PC-3 (cell line): Measurements from ENCODE around the gene LIM2.

ENCODE experiments used
- EZH2 ChIP-seq: fragments of 300-600 bp; sonication (generic); IDR thresholded peaks from one replicate; pipeline ENCODE4 v1.6.1; 2017; ENCODE audit warnings: antibody characterized with exemption, mild to moderate bottlenecking, low read length; ENCODE audit not compliant: unreplicated experiment
- TF ChIP-seq, protein P1 (sequence below): fragments of 300-600 bp; sonication (generic); conservative IDR thresholded peaks from 2 replicates; pipeline ENCODE4 v1.5.1; 2017; ENCODE audit warnings: antibody characterized with exemption, low read depth, mild to moderate bottlenecking, low read length

DNA sequence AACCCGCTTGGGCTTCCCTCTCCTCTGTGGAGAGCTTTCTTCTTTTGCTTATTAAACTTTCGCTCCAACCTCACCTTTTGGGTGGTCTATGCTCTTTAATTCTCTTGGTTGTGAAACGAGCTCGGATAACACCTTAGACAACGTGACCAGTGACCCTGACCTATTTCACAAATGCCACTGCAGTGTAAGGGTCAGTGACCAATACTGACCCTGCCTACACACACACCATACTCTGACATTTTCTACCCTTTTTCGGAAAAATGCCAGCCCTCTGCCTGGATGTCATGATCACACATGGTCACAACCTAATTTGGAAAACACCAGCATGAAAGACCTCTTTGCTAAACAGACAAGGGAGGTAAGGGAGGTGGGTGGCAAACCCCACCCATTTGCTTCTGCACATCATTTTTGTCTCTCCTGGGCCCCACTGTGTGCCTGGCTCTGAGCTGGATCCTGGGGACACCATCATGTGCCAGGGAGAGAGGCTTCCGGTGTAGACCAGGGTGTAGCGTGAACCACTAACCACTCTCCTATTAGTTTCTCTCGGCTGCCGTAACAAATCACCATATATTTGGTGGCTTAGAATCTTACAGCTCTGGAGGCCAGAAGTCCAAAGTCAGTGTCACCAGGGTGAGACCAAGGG is 31.5 kb downstream of the LIM2 start:
- TF ChIP-seq, protein P1, sequence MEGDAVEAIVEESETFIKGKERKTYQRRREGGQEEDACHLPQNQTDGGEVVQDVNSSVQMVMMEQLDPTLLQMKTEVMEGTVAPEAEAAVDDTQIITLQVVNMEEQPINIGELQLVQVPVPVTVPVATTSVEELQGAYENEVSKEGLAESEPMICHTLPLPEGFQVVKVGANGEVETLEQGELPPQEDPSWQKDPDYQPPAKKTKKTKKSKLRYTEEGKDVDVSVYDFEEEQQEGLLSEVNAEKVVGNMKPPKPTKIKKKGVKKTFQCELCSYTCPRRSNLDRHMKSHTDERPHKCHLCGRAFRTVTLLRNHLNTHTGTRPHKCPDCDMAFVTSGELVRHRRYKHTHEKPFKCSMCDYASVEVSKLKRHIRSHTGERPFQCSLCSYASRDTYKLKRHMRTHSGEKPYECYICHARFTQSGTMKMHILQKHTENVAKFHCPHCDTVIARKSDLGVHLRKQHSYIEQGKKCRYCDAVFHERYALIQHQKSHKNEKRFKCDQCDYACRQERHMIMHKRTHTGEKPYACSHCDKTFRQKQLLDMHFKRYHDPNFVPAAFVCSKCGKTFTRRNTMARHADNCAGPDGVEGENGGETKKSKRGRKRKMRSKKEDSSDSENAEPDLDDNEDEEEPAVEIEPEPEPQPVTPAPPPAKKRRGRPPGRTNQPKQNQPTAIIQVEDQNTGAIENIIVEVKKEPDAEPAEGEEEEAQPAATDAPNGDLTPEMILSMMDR = no peak
- no peak for TF ChIP-seq EZH2
